Mesenchymal stem cell (in vitro differentiated cells and primary cell): Measurements from ENCODE around the gene SOCS1.

Experiments used
- DNase-seq: peaks from one replicate; pipeline ENCODE4 v3.0.0-alpha.2; 2013
- H2AFZ ChIP-seq: one replicate; pipeline ENCODE4 v1.6.1; 2013; ENCODE audit warnings: low read depth, mild to moderate bottlenecking, control low read depth, inconsistent platforms, low read length, moderate library complexity
- H2AK5ac ChIP-seq: 2 replicates; pipeline ENCODE4 v1.6.1; 2013; ENCODE audit warnings: low read length, moderate library complexity, mild to moderate bottlenecking, inconsistent platforms; ENCODE audit not compliant: severe bottlenecking
- H2BK120ac ChIP-seq: one replicate; pipeline ENCODE4 v1.6.1; 2013; ENCODE audit warnings: low read depth, mild to moderate bottlenecking, inconsistent platforms, low read length, moderate library complexity
- H2BK12ac ChIP-seq, 2 experiments: one replicate each; pipeline ENCODE4 v1.6.1; 2013; ENCODE audit warnings: inconsistent platforms in 2 of 2, low read length in 2 of 2, mild to moderate bottlenecking in 2 of 2, moderate library complexity in 2 of 2, control low read depth in 1 of 2
- H2BK15ac ChIP-seq: one replicate; pipeline ENCODE4 v1.6.1; 2013; ENCODE audit warnings: mild to moderate bottlenecking, low read depth, inconsistent platforms; ENCODE audit not compliant: poor library complexity, severe bottlenecking
- H2BK5ac ChIP-seq: 2 replicates; pipeline ENCODE4 v1.6.1; 2013; ENCODE audit warnings: low read depth, mild to moderate bottlenecking, low read length, control low read depth, inconsistent platforms; ENCODE audit not compliant: poor library complexity, severe bottlenecking
- H3K14ac ChIP-seq, 2 experiments: one replicate each; pipeline ENCODE4 v1.6.1; 2013; ENCODE audit warnings: inconsistent platforms in 2 of 2, low read length in 2 of 2, control low read depth in 1 of 2, mild to moderate bottlenecking in 1 of 2, moderate library complexity in 1 of 2
- H3K18ac ChIP-seq, 2 experiments: one replicate each; pipeline ENCODE4 v1.6.1; 2013; ENCODE audit warnings: inconsistent platforms in 2 of 2, low read length in 2 of 2, control low read depth in 1 of 2, low read depth in 1 of 2, mild to moderate bottlenecking in 1 of 2
- H3K23ac ChIP-seq, 2 experiments: one replicate each; pipeline ENCODE4 v1.6.1; 2013; ENCODE audit warnings: inconsistent platforms in 2 of 2, low read length in 2 of 2, mild to moderate bottlenecking in 2 of 2, moderate library complexity in 2 of 2, control low read depth in 1 of 2
- H3K27ac ChIP-seq: 2 replicates; pipeline ENCODE4 v1.5.1; 2013; ENCODE audit warnings: mild to moderate bottlenecking, moderate library complexity, low read length, control low read depth, inconsistent platforms; ENCODE audit not compliant: poor library complexity, severe bottlenecking
- H3K27me3 ChIP-seq, 2 experiments: 2 replicates each; pipeline versions ENCODE4 v1.6.1 to v1.7.0; 2013; ENCODE audit warnings: low read length in 2 of 2, mild to moderate bottlenecking in 2 of 2, moderate library complexity in 2 of 2, control low read depth in 1 of 2, inconsistent platforms in 1 of 2; ENCODE audit not compliant: control insufficient read depth in 1 of 2, insufficient read depth in 1 of 2
- H3K36me3 ChIP-seq, 2 experiments: 2 replicates each; pipeline versions ENCODE4 v1.6.1 to v1.7.0; 2013; ENCODE audit warnings: low read length in 2 of 2, control low read depth in 1 of 2, inconsistent platforms in 1 of 2, low read depth in 1 of 2, mild to moderate bottlenecking in 1 of 2; ENCODE audit not compliant: insufficient read depth in 2 of 2, control insufficient read depth in 1 of 2
- H3K4ac ChIP-seq, 2 experiments: one replicate each; pipeline ENCODE4 v1.6.1; 2013; ENCODE audit warnings: inconsistent platforms in 2 of 2, low read length in 2 of 2, mild to moderate bottlenecking in 2 of 2, moderate library complexity in 2 of 2, control low read depth in 1 of 2, low read depth in 1 of 2
- H3K4me1 ChIP-seq: 2 replicates; pipeline ENCODE4 v1.6.1; 2013; ENCODE audit warnings: low read depth, low read length, control low read depth; ENCODE audit not compliant: control insufficient read depth, insufficient read depth
- H3K4me2 ChIP-seq: 2 replicates; pipeline ENCODE4 v1.6.1; 2013; ENCODE audit warnings: low read length, mild to moderate bottlenecking, inconsistent platforms; ENCODE audit not compliant: poor library complexity, severe bottlenecking
- H3K4me3 ChIP-seq, 2 experiments: 2 replicates each; pipeline versions ENCODE4 v1.5.1 to v1.7.0; 2013; ENCODE audit warnings: low read length in 2 of 2, mild to moderate bottlenecking in 2 of 2, control low read depth in 1 of 2, low read depth in 1 of 2; ENCODE audit not compliant: insufficient read depth in 1 of 2
- H3K79me1 ChIP-seq: replicated peaks from 2 replicates; pipeline ENCODE4 v1.6.1; 2013; ENCODE audit warnings: mild to moderate bottlenecking, control low read depth, low read length, inconsistent platforms; ENCODE audit not compliant: poor library complexity, severe bottlenecking
- H3K9ac ChIP-seq: 2 replicates; pipeline ENCODE4 v1.7.0; 2013; ENCODE audit warnings: mild to moderate bottlenecking, low read length, moderate library complexity
- H3K9me3 ChIP-seq: 2 replicates; pipeline ENCODE4 v1.7.0; 2013; ENCODE audit warnings: mild to moderate bottlenecking, low read length; ENCODE audit not compliant: control insufficient read depth
- H4K8ac ChIP-seq: one replicate; pipeline ENCODE4 v1.6.1; 2013; ENCODE audit warnings: inconsistent platforms, mild to moderate bottlenecking, low read length, moderate library complexity
- H4K91ac ChIP-seq: one replicate; pipeline ENCODE4 v1.6.1; 2013; ENCODE audit warnings: mild to moderate bottlenecking, low read length, inconsistent platforms
- WGBS: methylation state at CpG from one replicate; pipeline ENCODE4 v1.1.7; 2013; ENCODE audit warnings: mixed read lengths; 5-methylcytosine and 5-hydroxymethylcytosine counted together

Gene SOCS1

DNA sequence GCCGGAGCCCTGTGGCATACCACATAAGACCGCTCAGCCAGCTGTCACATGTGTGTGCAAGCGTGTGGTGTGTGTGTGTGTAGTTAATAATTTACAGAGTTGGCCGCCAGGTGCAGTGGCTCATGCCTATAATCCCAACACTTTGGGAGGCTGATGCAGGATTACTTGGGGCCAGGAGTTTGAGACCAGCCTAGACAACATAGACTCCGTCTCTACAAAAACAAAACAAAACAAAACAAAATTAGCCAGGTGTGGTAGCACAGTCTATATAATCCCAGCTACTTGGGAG, 20.4 kb downstream of the SOCS1 start:
- no peak overlapping the region for H4K91ac ChIP-seq
- H3K4me2 ChIP-seq = no peak overlapping the region
- no peak overlapping the region for H2BK120ac ChIP-seq
- peaks cover 2% of the 10 kb centered on the region for H3K4me1 ChIP-seq
- H3K9ac ChIP-seq = no peak overlapping the region
- no peaks in the 10 kb centered on the region for H3K27me3 ChIP-seq
- H4K8ac ChIP-seq = no peak overlapping the region
- no peak overlapping the region for H3K23ac ChIP-seq
- no peak overlapping the region for H2BK15ac ChIP-seq
- no peaks in the 10 kb centered on the region for H3K9me3 ChIP-seq
- H3K27ac ChIP-seq = no peak overlapping the region
- no peaks in the 10 kb centered on the region for H3K36me3 ChIP-seq
- H3K14ac ChIP-seq = no peak overlapping the region
- no peak overlapping the region for H2AFZ ChIP-seq
- H3K79me1 ChIP-seq = no peaks in the 10 kb centered on the region
- no peak overlapping the region for H2BK12ac ChIP-seq
- H2BK5ac ChIP-seq = no peak overlapping the region
- H3K4ac ChIP-seq = no peak overlapping the region
- no peak overlapping the region for H2AK5ac ChIP-seq
- no peak overlapping the region for H3K4me3 ChIP-seq
- H3K18ac ChIP-seq = no peak overlapping the region
- WGBS = 91% methylated on average over 3 of the region's 5 CpGs
- DNase-seq = no peak

GRCh38 chr16:11234884-11235702, 20.9 kb downstream of the SOCS1 start:
- H3K4me1 ChIP-seq = peaks cover 2% of the 10 kb centered on the region

GRCh38 chr16:11233727-11234376, 22.2 kb downstream of the SOCS1 start:
- no peak overlapping the region for H2BK120ac ChIP-seq
- no peak overlapping the region for H3K14ac ChIP-seq
- 88% methylated on average over 6 of the region's 8 CpGs for WGBS
- no peak overlapping the region for H3K4me2 ChIP-seq
- no peak overlapping the region for H2AK5ac ChIP-seq
- no peaks in the 10 kb centered on the region for H3K36me3 ChIP-seq
- H3K27ac ChIP-seq = no peak overlapping the region
- no peak overlapping the region for H3K18ac ChIP-seq
- H2AFZ ChIP-seq = no peak overlapping the region
- peaks cover 2% of the 10 kb centered on the region for H3K4me1 ChIP-seq
- no peak overlapping the region for H3K23ac ChIP-seq
- no peak overlapping the region for H4K91ac ChIP-seq
- H3K4me3 ChIP-seq = no peak overlapping the region
- H2BK5ac ChIP-seq = no peak overlapping the region
- H2BK15ac ChIP-seq = no peak overlapping the region
- no peaks in the 10 kb centered on the region for H3K9me3 ChIP-seq
- H3K27me3 ChIP-seq = no peaks in the 10 kb centered on the region
- no peak overlapping the region for H4K8ac ChIP-seq
- no peak overlapping the region for H3K4ac ChIP-seq
- no peaks in the 10 kb centered on the region for H3K79me1 ChIP-seq
- no peak overlapping the region for H3K9ac ChIP-seq
- no peak overlapping the region for H2BK12ac ChIP-seq
- no peak for DNase-seq

More at GRCh38 chr16:11234884-11235702, 20.9 kb downstream of the SOCS1 start:
- Histone ChIP-seq H3K9me3 (no peaks in the 10 kb centered on the region), H4K8ac (no peak overlapping the region), H3K9ac (no peak overlapping the region), H3K23ac (no peak overlapping the region), H3K4ac (no peak overlapping the region), H2BK12ac (no peak overlapping the region), H2AFZ (no peak overlapping the region), H2BK120ac (no peak overlapping the region), H3K4me2 (no peak overlapping the region), H3K79me1 (no peaks in the 10 kb centered on the region), H4K91ac (no peak overlapping the region), H2AK5ac (no peak overlapping the region), H3K18ac (no peak overlapping the region), H2BK5ac (no peak overlapping the region), H2BK15ac (no peak overlapping the region), H3K36me3 (no peaks in the 10 kb centered on the region), H3K14ac (no peak overlapping the region), H3K4me3 (no peak overlapping the region), H3K27ac (no peak overlapping the region), H3K27me3 (no peaks in the 10 kb centered on the region)
- WGBS = 78% methylated on average over 11 of the region's 13 CpGs
- peak; percentile 66 for DNase-seq

- no peak overlapping the region for H2AFZ ChIP-seq
- peak overlapping the region in 1 of 2 experiments; percentile 80 for H2BK12ac ChIP-seq
- peak overlapping the region; percentile 34 for H2BK15ac ChIP-seq
- no peak overlapping the region for H2BK120ac ChIP-seq
- H3K9ac ChIP-seq = no peak overlapping the region
- no peak overlapping the region for H3K23ac ChIP-seq
- no peaks in the 10 kb centered on the region for H3K79me1 ChIP-seq
- H3K4me2 ChIP-seq = no peak overlapping the region
- H4K91ac ChIP-seq = peak overlapping the region; percentile 66
- DNase-seq = no peak
- no peak overlapping the region for H2BK5ac ChIP-seq
- H3K4me1 ChIP-seq = peaks cover 2% of the 10 kb centered on the region
- H3K18ac ChIP-seq = peak overlapping the region; percentile 55 to 82
- no peaks in the 10 kb centered on the region for H3K27me3 ChIP-seq
- peak overlapping the region; percentile 13 to 35 for H3K4ac ChIP-seq
- H3K27ac ChIP-seq = no peak overlapping the region
- H4K8ac ChIP-seq = peak overlapping the region; percentile 70
- no peaks in the 10 kb centered on the region for H3K36me3 ChIP-seq
- H3K14ac ChIP-seq = peak overlapping the region in 1 of 2 experiments; percentile 62
- 52% methylated on average over 33 of the region's 35 CpGs for WGBS
- no peaks in the 10 kb centered on the region for H3K9me3 ChIP-seq
- no peak overlapping the region for H3K4me3 ChIP-seq
- no peak overlapping the region for H2AK5ac ChIP-seq
Measured at GRCh38 chr16:11232852-11233726, 22.9 kb downstream of the SOCS1 start.
